Measurements from ENCODE around the gene TREH.

DNA sequence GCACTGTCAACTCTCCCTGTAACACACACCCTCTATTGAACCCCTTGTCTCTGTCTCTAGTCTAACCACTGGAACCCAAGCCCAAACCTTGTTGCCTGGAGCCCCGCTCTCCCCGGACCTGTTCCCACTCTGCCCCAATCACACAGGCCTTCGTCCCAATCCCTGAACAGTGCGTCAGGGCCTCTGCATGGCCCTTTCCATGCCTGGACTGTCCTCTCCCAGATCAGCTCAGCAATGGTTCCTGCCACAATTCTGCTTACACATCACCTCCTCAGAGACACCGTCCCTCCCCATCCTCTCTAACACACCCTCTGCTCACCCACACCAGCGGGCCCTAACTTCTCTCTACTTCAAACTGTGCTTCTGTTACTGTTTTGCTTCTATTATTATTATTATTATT, 1.5 kb downstream of the TREH start:
- TF ChIP-seq CTCF (IDR thresholded peaks at IDR 0.05; ENCODE audit: poor library complexity, severe bottlenecking): no peak
- no peak for TF ChIP-seq EP300 (conservative IDR thresholded peaks at IDR 0.05; ENCODE audit: poor library complexity, severe bottlenecking)
- TF ChIP-seq EZH2 (IDR thresholded peaks at IDR 0.05; ENCODE audit: borderline replicate concordance, insufficient read depth, low read length, poor library complexity, severe bottlenecking): no peak
